ENCODE measurements around the gene TSPAN6. TPM values are rescaled to one million over a fixed set of nuclear protein-coding genes. Genes with fewer than 3 reads are reported as not detected.

The TSPAN6 gene
- total RNA-seq, 1 donor from 2014 or later, result not detected

DNA sequence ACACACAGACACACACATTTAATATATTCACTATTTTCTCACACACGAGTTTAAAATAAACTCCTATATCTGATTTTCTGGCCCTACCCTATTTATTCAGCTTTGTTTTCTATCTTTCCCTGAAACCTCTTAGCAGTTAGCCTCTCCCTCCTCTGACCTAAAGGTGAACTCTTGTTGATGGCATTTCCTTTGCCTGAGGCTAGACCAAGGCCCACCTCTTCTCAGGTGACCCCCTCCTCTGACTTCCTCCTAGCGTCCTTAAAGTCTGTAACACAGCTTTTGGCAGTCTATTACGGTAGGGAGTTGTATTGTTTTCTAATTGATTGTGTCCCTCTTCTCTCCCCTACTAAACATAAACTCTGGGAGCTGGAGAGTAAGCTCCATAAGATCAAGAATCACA, 5.7 kb upstream of the TSPAN6 start:
- intact Hi-C loops (cut with micrococcal nuclease), result no loop called here
- Mint-ChIP-seq H3K4me3 (no peak overlapping the region), H3K36me3 (ENCODE audit: low read depth) (no peaks in the 10 kb centered on the region), H3K27ac (no peak overlapping the region), H3K9me3 (no peaks in the 10 kb centered on the region), H3K4me1 (ENCODE audit: low read depth) (no peaks in the 10 kb centered on the region), H3K27me3 (ENCODE audit: insufficient read depth) (peaks cover 4% of the 10 kb centered on the region)
- DNase-seq (ENCODE audit: low spot score), result no peak

DNA sequence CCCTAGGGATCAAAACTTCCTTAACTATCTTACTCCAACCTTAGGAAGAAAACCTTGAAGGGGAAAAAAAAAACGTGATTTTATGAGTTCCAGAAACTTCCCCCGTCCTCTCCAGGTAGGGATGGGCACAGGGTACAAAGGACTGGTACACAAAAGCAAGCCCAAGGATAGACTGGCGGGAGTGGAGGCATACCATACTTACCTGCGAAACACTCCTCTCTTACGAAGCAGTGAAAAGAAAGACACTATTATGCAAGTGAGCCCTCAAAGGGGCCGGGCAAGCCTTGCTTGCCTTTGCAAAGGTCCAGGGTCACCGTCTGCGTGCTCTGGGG, 651 bp downstream of the TSPAN6 start:
- Mint-ChIP-seq H3K36me3 (ENCODE audit: low read depth) (peaks cover 2% of the 10 kb centered on the region), H3K4me1 (ENCODE audit: low read depth) (peaks cover 9% of the 10 kb centered on the region), H3K9me3 (no peaks in the 10 kb centered on the region), H3K27me3 (ENCODE audit: insufficient read depth) (peaks cover 13% of the 10 kb centered on the region), H3K27ac (no peak overlapping the region), H3K4me3 (no peak overlapping the region)
- intact Hi-C loops (cut with micrococcal nuclease), result loop anchor here (1.0 kb wide), 1 partner anchor 124 kb away; no protein-coding TSS in a partner anchor
- no peak for DNase-seq (ENCODE audit: low spot score)

DNA sequence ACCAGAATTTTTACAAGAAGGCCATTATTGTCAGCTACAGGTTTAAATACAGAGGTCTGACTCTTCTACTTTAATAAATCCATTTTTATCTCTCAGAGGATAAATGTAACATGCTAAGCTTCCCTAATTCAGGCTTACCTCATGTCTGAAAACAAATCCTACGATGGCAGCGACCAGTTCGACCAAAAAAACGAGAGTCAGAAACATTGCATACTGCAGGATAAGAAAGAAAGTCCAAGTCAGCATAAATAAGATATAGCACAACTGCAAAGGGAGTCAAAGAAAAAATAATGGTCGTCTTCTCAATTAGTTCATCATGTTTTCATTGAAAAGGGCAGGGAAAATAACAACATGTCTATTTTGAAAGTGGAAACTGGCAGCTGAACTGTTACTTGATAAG, 1.6 kb downstream of the TSPAN6 start:
- H3K4me3 Mint-ChIP-seq, result no peak overlapping the region
- no peaks in the 10 kb centered on the region for H3K9me3 Mint-ChIP-seq
- peaks cover 13% of the 10 kb centered on the region for H3K27me3 Mint-ChIP-seq (ENCODE audit: insufficient read depth)
- H3K36me3 Mint-ChIP-seq (ENCODE audit: low read depth), result peaks cover 2% of the 10 kb centered on the region
- DNase-seq (ENCODE audit: low spot score), result no peak
- H3K4me1 Mint-ChIP-seq (ENCODE audit: low read depth), result peaks cover 9% of the 10 kb centered on the region
- intact Hi-C loops (cut with micrococcal nuclease), result no loop called here
- H3K27ac Mint-ChIP-seq, result no peak overlapping the region

DNA sequence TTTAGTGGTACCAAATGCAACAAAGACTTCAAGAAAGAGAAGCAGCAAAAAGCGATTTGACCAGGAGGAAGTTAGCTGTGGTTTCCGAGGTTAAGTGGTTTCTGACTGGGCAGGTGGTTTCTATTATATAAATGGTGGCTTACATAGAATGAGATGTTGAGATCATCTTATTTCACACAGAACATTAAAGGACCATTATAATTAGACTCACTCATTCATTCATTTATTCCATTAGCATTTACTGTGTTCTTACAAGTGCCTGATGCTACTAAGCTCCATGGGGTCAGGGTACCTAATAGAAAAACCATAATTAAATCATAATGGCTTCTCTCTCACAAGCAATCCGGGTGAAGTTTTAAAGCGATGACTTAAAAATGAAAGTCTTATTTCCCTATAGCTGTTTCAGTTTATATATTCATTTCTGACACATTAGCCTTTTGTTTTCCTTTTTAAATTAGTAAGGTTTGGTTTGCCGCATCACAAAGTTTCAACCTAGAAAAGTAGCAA, 10.6 kb downstream of the TSPAN6 start:
- no peak overlapping the region for H3K27ac Mint-ChIP-seq
- peaks cover 2% of the 10 kb centered on the region for H3K27me3 Mint-ChIP-seq (ENCODE audit: insufficient read depth)
- no peak for DNase-seq (ENCODE audit: low spot score)
- intact Hi-C loops (cut with micrococcal nuclease), result no loop called here
- H3K36me3 Mint-ChIP-seq (ENCODE audit: low read depth), result no peaks in the 10 kb centered on the region
- H3K4me3 Mint-ChIP-seq, result no peak overlapping the region
- peaks cover 8% of the 10 kb centered on the region for H3K4me1 Mint-ChIP-seq (ENCODE audit: low read depth)
- H3K9me3 Mint-ChIP-seq, result no peaks in the 10 kb centered on the region

DNA sequence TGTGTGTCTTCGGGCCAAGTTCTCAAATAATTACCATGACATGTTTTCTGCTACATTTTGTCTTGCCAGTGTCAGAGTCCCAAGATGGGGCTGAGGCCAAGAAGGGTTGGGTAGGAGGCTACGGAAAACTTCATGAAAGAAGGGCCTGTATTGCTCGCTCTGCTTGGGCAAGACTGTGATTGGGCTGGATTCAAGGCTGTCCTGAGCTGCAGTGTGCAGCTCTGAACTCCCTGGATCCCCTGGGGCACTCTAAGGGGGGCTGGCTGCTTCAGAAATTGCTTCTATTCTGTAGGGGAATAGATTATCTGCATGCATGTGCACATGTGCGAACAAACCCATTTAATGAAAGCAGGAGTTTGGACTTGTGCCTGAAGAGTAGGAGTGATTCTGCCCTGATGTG, 13.6 kb downstream of the TSPAN6 start:
- Mint-ChIP-seq H3K27ac (no peak overlapping the region), H3K36me3 (ENCODE audit: low read depth) (no peaks in the 10 kb centered on the region), H3K4me3 (no peak overlapping the region), H3K9me3 (no peaks in the 10 kb centered on the region), H3K27me3 (ENCODE audit: insufficient read depth) (no peaks in the 10 kb centered on the region), H3K4me1 (ENCODE audit: low read depth) (peaks cover 8% of the 10 kb centered on the region)
- intact Hi-C loops (cut with micrococcal nuclease), result no loop called here
- no peak for DNase-seq (ENCODE audit: low spot score)

DNA sequence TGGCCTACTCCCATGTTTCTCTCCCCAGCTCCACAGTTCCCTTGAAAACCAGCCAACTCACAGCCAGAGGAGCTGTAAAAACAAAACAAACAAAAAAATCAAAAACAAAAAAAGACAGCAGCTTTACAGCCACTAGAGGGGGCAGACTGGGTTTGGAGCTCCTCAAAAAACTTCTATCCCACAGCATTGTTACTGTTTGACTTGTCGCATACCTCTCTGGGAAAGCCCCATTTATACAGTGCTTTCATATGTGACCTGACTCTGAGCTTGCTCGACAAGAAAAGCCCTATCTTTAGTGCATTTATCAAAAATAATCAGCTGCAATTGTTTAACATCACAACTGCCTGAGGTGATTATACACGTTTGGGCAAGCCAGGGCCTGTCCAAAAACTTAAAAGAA, 21.6 kb downstream of the TSPAN6 start:
- no peaks in the 10 kb centered on the region for H3K4me1 Mint-ChIP-seq (ENCODE audit: low read depth)
- no peak overlapping the region for H3K4me3 Mint-ChIP-seq
- H3K9me3 Mint-ChIP-seq, result no peaks in the 10 kb centered on the region
- no peak for DNase-seq (ENCODE audit: low spot score)
- no peaks in the 10 kb centered on the region for H3K36me3 Mint-ChIP-seq (ENCODE audit: low read depth)
- no peak overlapping the region for H3K27ac Mint-ChIP-seq
- H3K27me3 Mint-ChIP-seq (ENCODE audit: insufficient read depth), result no peaks in the 10 kb centered on the region
- intact Hi-C loops (cut with micrococcal nuclease), result no loop called here

DNA sequence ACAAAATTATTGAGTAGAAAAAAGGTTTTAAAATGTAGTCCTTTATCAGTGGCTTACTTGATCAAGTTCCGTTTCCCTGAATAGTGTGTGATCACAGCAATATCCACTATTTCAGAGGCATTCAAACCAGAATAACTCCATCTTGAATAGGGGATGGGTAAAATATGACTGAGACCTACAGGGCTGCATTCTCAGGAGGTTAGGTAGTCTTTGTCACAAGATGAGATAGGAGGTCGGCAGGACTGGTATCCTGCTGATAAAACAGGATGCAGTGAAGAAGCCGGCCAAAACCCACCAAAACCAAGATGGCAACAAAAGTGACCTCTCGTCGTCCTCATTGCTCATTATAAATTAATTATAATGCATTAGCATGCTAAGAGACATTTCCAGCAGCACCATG, 24.7 kb downstream of the TSPAN6 start:
- intact Hi-C loops (cut with micrococcal nuclease), result no loop called here
- no peaks in the 10 kb centered on the region for H3K27me3 Mint-ChIP-seq (ENCODE audit: insufficient read depth)
- no peak overlapping the region for H3K27ac Mint-ChIP-seq
- no peaks in the 10 kb centered on the region for H3K9me3 Mint-ChIP-seq
- H3K4me1 Mint-ChIP-seq (ENCODE audit: low read depth), result no peaks in the 10 kb centered on the region
- H3K36me3 Mint-ChIP-seq (ENCODE audit: low read depth), result no peaks in the 10 kb centered on the region
- no peak overlapping the region for H3K4me3 Mint-ChIP-seq
- no peak for DNase-seq (ENCODE audit: low spot score)

DNA sequence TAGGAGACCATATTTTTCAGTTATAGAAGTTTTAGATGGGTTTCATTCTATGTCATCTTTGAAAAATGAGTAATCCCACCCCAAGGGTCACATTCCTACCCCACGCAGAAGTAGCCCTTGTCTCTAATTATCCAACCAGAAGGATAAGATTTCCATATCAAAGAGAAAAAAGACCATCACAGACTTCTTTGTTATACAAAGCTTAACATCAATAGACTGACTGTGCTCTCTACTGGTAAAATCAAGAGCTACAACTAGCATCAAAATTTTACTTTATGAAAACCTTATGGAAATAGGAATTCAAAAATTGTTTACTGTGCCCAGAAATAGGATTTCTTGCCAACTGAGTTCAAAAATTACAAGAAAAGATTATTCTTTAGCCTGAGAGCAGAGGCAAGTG, 27.0 kb downstream of the TSPAN6 start:
- intact Hi-C loops (cut with micrococcal nuclease), result no loop called here
- Mint-ChIP-seq H3K27ac (no peak overlapping the region), H3K9me3 (no peaks in the 10 kb centered on the region), H3K4me3 (no peak overlapping the region), H3K36me3 (ENCODE audit: low read depth) (no peaks in the 10 kb centered on the region), H3K27me3 (ENCODE audit: insufficient read depth) (no peaks in the 10 kb centered on the region), H3K4me1 (ENCODE audit: low read depth) (no peaks in the 10 kb centered on the region)
- no peak for DNase-seq (ENCODE audit: low spot score)

DNA sequence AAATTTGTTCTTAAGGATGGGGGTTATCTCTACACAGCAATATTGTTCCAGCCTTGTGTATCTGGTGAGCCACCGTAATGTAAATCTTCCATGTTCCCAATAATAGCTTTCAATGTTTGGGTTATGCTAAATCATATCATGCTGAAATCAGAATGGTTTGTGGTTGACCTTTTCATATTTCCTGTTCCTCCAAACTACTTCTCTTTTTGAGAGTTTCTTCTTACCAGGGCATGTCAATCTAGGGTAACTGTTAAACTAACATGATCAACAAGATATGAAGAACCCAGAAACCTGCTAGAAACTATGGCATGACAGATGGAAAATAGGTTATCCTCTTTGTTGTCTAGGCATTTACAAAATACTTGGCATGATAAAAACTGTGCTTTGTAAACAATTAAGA, 29.9 kb downstream of the TSPAN6 start:
- Mint-ChIP-seq H3K4me1 (ENCODE audit: low read depth) (no peaks in the 10 kb centered on the region), H3K4me3 (no peak overlapping the region), H3K27me3 (ENCODE audit: insufficient read depth) (no peaks in the 10 kb centered on the region), H3K27ac (no peak overlapping the region), H3K36me3 (ENCODE audit: low read depth) (no peaks in the 10 kb centered on the region), H3K9me3 (no peaks in the 10 kb centered on the region)
- intact Hi-C loops (cut with micrococcal nuclease), result no loop called here
- no peak for DNase-seq (ENCODE audit: low spot score)

DNA sequence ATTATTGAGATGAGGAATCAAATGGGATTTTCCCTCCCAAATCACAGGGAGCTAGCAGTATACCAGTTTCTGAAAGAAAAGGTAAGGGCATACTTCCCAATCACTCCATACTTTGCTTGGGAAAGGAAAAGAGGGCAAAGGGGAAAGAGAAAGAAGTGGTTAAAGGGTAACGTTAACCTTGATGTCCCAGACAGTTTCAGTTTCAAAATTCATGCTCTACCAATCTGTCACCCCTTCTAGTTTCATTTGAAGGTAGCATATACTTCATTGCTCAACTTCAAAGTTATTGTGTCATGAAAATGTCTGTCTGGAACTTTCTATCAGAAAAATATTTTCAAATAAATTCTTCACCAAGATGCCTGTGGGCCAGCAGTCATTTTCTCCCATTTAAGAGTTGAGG, 35.8 kb downstream of the TSPAN6 start:
- Mint-ChIP-seq H3K4me3 (no peak overlapping the region), H3K9me3 (no peaks in the 10 kb centered on the region), H3K27me3 (ENCODE audit: insufficient read depth) (no peaks in the 10 kb centered on the region), H3K4me1 (ENCODE audit: low read depth) (no peaks in the 10 kb centered on the region), H3K27ac (no peak overlapping the region), H3K36me3 (ENCODE audit: low read depth) (no peaks in the 10 kb centered on the region)
- no peak for DNase-seq (ENCODE audit: low spot score)
- intact Hi-C loops (cut with micrococcal nuclease), result no loop called here

DNA sequence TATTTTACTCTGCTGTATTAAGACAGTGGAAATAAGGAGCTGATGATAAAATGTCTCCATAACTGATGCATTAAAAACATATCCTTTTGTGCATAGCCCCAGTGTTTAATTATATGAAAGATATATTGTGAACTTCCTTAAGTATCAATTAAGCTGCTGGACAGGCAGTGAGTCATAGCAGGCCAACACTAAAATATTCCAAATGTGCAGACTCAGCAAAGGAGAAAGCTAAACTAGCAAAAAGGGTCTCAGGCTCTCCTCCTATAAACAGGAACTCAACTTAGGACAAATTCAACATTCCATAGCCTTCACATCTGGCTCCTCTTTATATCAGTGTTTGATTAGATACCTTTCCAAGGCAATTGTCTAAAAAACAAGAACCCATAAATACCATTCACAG, 36.3 kb downstream of the TSPAN6 start:
- no peaks in the 10 kb centered on the region for H3K27me3 Mint-ChIP-seq (ENCODE audit: insufficient read depth)
- no peaks in the 10 kb centered on the region for H3K36me3 Mint-ChIP-seq (ENCODE audit: low read depth)
- H3K27ac Mint-ChIP-seq, result no peak overlapping the region
- H3K9me3 Mint-ChIP-seq, result no peaks in the 10 kb centered on the region
- DNase-seq (ENCODE audit: low spot score), result no peak
- intact Hi-C loops (cut with micrococcal nuclease), result no loop called here
- no peaks in the 10 kb centered on the region for H3K4me1 Mint-ChIP-seq (ENCODE audit: low read depth)
- H3K4me3 Mint-ChIP-seq, result no peak overlapping the region

DNA sequence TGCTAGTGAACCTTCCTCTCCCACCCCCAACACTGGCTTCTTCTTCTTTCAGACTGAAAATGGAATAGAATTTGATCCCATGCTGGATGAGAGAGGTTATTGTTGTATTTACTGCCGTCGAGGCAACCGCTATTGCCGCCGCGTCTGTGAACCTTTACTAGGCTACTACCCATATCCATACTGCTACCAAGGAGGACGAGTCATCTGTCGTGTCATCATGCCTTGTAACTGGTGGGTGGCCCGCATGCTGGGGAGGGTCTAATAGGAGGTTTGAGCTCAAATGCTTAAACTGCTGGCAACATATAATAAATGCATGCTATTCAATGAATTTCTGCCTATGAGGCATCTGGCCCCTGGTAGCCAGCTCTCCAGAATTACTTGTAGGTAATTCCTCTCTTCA, 37.1 kb downstream of the TSPAN6 start:
- H3K27ac Mint-ChIP-seq, result no peak overlapping the region
- intact Hi-C loops (cut with micrococcal nuclease), result no loop called here
- H3K27me3 Mint-ChIP-seq (ENCODE audit: insufficient read depth), result peaks cover 2% of the 10 kb centered on the region

DNA sequence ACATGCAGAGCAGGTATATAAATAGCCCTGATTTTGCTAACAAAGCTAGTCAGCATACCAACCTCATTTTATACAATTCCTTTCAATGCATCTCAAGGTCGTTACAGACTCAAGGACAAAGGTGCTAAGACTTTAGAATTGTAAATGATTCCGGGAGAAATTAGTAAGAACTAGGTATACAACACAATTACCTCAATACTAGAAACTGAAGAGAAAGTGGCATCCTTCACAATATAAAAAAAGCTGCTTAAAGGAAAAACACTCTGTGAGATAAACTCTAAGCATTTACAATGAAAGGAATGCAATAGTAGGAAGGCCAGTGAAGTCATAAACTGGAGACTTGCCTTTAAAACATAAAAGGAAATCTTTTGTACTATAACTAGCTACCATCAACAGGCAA, 40.0 kb downstream of the TSPAN6 start:
- Mint-ChIP-seq H3K27me3 (ENCODE audit: insufficient read depth) (peaks cover 2% of the 10 kb centered on the region), H3K4me3 (no peak overlapping the region), H3K36me3 (ENCODE audit: low read depth) (no peaks in the 10 kb centered on the region), H3K9me3 (no peaks in the 10 kb centered on the region), H3K27ac (no peak overlapping the region), H3K4me1 (ENCODE audit: low read depth) (no peaks in the 10 kb centered on the region)
- no peak for DNase-seq (ENCODE audit: low spot score)
- intact Hi-C loops (cut with micrococcal nuclease), result no loop called here

More for the DNA sequence above, 37.1 kb downstream of the TSPAN6 start:
- Mint-ChIP-seq H3K4me3 (no peak overlapping the region), H3K36me3 (ENCODE audit: low read depth) (no peaks in the 10 kb centered on the region), H3K4me1 (ENCODE audit: low read depth) (no peaks in the 10 kb centered on the region), H3K9me3 (no peaks in the 10 kb centered on the region)
- no peak for DNase-seq (ENCODE audit: low spot score)

DNA sequence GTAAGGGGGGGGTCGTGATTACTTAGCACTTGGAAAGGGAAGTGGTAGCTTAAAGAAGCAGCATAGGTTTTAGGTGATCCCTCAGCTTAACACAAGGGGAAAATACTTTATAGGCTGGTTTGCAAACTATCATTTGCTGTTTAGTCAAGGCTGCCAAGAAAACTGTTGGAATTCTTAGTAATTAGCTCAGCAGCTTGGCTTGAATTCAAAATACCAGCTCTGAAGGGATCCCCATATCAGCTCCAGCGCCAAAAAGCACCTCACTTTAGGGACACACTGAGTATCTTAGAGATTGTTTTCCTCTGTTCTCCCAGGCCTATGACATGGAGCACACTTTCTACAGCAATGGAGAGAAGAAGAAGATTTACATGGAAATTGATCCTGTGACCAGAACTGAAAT, 43.0 kb downstream of the TSPAN6 start:
- DNase-seq (ENCODE audit: low spot score), result no peak
- H3K36me3 Mint-ChIP-seq (ENCODE audit: low read depth), result no peaks in the 10 kb centered on the region
- intact Hi-C loops (cut with micrococcal nuclease), result no loop called here
- H3K27ac Mint-ChIP-seq, result no peak overlapping the region
- no peaks in the 10 kb centered on the region for H3K4me1 Mint-ChIP-seq (ENCODE audit: low read depth)
- H3K4me3 Mint-ChIP-seq, result no peak overlapping the region
- H3K9me3 Mint-ChIP-seq, result no peaks in the 10 kb centered on the region
- H3K27me3 Mint-ChIP-seq (ENCODE audit: insufficient read depth), result peaks cover 2% of the 10 kb centered on the region

Measured in activated T-helper 1 cell treated with anti-CD3 and anti-CD28 coated beads, Interleukin-12 subunit alpha, Interleukin-12 subunit beta, Interleukin-2, Interleukin-4 antibody, amounts not matched to agents 30 ng/mL and 10 ng/mL and 1 ng/mL, durations not matched to agents 14 hours and 24 hours and 36 hours (primary cell).